HG03575 (cell line): ENCODE data around the gene SH2D7.

Experiments used
- ATAC-seq: cut with Tn5 transposase; IDR thresholded peaks from one replicate; pipeline ENCODE4 v1.9.1; 2021; ENCODE audit not compliant: unreplicated experiment, insufficient number of reproducible peaks, low FRiP score; ENCODE audit errors: extremely low read depth

Gene SH2D7

DNA sequence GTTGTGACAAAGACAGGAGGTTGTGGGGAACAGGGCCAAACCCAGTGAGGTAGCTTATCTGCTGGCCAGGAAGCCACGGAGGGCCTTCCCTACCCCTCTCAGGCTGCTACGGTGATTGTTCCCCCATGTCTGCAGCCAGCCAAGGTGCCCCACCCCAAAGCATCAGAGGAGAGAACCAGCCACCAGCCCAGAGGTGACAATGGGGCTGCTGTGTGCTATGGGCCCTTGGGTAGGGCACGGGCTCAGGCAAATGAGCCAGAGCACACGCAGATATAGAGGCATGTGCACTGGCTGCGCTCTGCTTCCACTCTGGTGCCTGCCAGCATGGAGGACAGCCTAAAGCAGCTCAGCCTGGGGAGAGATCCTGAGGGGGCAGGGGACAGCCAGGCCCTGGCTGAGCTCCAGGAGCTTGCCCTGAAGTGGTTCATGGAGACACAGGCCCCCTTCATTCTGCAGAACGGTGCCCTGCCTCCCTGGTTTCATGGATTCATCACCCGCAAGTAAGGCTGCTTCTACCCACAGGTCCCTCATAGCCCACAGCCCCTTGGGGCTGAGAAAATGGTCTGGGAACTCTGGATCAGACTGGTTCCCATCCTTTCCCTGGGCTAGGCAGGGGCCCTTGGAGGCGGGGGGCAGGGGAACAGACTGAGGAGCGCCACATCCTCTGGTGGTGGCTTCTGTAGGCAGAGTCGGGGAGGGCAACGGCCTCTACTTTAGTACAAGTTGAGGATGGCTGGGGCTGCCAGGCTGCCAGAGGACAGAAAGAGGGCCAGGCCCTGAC is at the start of gene SH2D7:
Gene SH2D7 (plus strand): TSS at position 301 of the 781 bp plus-strand sequence. CDS start 24 bp downstream, at position 325.
- no peak for ATAC-seq

DNA sequence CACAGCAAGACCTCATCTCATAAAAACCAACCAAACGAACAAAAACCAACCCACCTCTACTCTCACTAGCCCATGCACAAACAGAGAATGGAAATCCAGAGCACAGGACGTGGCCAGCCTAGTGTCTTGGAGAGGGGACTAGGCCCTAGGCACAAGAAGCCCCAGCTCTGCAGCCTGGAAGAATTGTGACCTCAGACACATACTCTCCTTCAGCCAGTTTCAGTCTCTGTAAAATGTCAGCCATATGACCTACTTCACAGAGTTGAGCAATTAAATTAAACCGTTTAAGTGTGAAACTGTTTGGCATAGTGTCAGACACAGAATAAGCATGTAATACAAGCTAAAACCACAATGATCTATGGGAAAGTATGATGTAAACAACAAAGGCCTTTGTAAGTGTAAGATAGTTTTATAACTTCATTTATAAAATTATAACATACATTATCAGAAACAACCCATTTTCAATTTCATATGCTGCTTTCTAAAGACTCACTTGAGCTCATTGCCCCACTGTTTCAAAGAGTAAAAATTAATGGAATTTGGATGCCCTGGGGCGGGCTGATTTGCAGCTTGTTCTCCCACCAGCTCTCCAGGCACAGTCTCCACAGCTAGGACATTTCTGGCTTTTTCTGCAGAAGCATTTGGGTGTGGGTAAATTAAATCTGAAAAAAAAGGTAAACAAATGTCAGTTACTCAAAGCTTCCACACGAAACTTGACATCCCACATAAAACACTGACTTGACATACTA is 47.8 kb upstream of the SH2D7 start:
- ATAC-seq: no peak

DNA sequence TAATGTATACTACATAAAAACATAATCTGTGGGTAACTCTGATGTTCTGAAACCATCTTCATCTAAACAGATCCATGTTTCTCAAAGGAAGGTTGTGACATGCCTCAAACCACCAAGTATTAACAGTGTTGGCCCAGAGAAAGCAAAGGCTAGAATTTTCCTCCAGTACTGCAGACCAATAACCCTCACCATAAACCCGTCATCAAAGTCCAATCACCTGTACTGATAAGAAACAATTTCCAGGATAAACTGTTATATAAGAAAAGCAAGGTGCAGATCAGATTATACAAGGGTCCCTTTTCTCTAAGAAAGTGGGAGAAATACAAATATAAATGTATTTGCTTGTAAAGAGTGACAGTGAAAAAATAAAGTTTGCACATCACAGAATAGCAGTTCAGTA is 47.2 kb upstream of the SH2D7 start:
- no peak for ATAC-seq

DNA sequence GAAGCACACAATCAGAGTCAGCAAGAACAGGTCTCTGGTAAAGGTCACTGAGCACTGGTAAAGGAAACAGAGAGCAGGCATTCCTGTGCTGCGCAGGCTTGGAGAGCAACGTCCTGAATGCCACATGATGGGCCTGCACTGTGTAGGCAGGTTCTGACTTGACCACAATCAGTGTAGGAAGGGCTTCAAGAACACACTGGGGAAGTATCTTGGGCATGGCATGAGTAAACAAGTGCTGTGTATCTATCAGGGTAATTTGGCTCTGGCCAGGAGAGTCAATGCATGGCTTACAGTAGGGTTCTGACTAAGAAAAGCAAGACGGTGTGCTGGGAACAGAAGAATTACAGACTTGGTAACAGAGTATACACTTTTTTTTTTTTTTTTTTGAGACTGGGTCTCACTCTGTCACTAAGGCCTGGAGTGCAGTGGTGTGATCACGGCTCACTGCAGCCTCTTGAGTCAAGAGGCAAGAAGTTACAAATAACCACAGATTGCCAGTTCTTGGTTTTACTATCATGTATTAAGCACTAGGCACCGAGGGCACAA is 45.5 kb upstream of the SH2D7 start:
- ATAC-seq: no peak

DNA sequence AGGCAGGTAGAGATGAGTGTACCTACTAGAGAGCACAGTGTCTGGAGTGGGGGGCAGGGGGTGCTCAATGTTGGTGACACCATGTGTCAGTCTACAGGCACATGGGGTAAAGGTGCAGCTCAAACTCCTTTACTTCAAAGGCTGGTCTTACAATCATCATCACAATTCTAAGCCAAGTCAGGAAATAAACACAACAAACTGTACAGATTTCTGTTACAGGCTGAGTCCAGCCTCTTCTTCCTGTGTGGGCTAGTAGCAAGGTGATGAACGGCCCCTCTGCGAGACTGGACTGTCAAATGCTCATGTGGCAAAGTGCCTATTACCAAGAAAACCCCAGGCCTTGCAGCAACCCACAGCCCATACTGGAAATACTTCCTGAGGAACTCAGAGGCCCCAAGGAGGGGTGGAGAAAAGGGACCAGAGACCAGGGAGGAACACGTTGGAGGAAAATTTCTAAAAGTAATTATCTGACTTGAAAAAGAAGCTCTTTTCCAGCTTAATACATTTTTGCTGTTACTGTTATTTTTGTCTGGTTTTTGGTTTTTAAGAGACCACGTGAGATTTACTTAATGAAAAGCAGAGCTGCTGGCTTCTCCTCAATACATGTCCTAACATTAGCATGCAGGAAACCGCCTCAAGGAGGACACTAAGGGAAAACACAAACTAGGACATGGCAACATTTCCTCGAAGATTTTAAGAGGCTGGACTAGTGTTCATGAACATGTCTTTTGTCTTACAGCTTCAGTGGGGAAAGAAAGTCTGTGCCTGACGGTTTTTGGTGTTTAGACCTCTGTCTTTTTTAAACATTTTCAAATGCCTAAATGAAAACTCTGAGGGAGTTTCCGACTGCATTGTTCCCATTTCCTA is 44.4 kb upstream of the SH2D7 start:
- ATAC-seq: no peak

DNA sequence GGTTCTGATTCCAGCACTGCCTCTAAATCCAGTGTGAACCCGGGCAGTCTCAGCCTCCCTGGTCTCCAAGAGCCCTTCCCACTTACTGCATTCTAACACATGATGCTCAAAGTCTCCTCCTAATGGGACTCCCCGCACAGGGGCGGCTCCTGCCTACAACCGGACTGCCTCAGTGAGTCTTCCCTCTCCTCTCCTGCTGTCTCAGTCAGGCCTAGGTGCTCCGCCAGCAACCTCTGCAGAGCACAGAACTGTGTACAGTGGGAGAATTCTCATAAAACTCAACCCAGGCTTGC is 43.8 kb upstream of the SH2D7 start:
- no peak for ATAC-seq

DNA sequence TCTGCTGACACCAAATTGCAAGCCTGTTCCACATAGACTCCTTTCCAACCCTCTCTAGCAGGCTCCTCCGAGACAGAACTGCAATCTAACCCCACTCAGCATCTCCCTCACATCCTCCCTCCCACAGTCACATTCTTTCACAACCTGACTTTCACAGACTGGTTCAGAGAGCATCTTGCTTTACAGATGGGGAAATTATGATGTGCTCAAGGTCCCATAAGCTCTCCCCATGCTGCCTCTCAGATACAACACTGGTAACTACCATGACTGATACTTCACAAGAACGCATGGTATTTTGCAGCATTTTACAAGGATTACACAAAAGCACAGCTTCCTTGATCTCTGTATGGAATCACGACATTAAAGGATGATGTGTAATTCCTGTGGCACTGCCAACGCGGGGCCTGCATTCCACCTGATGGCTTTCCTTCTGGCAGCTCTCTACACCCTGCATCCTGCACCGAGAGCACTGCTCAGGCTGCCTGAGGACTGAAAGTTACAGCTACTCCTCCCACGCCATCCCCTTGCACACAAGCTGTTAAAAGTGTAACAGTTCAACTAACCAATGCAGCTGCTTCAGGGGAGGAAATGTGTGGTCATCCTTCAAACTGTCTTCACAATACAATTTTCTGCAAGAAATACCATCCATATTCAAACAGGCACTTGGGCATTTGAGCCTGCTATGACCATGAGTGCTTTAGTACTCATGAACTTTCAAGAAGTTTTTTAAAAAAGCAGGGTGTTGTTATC is 42.5 kb upstream of the SH2D7 start:
- ATAC-seq: no peak

DNA sequence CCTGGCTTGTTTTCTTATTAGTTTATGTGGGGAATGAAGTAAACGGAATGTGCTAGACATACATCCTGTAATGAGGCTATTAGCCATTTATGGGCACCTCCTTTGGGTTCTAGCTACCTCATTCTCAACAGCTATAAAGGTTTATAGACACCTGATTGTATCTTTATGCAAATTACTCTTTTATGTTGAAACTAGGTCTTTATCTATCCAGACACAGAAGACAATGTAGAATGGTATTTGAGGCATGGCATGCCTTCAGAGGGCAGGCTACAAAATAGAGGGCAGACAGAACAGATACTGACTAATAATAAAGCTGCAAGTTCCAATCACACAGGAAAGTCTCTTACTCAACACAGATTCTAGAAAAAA is 41.9 kb upstream of the SH2D7 start:
- ATAC-seq: no peak

DNA sequence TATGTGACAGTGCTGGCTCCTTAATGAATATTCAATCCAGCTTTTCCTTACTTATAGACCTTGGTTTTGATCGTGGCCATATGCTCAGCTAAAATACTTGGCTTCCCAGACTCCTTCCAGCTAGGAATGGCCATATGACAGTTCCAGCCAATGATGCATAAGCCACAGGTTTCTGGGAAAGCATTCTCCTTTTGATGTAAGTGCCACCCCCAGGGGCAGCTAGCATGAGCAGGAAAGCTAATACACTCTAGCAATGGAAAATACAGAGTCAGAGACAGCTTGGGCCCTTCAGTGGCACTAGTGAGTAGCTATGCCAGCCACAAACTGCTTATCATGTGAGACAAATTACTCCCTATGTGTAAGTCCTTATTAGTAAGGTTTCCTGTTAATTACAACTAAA is 41.5 kb upstream of the SH2D7 start:
- no peak for ATAC-seq

DNA sequence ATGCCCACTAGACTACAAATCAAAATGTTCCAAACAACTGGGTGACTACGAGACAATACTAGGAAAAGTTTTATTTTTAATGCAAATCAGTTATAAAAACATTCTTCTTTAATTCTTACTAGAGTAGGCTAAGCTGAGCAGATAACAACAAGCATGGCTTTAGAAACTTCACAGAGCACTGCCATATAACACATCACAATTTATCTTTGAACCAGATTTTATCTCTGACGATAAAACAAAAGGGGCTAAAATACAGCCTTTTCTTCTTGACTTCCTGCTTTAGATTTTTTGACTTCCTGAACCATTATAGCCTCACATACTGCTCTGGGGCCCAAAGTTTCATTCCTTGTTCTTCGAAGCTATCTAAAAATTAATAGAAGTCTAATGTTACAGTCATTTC is 40.8 kb upstream of the SH2D7 start:
- no peak for ATAC-seq

DNA sequence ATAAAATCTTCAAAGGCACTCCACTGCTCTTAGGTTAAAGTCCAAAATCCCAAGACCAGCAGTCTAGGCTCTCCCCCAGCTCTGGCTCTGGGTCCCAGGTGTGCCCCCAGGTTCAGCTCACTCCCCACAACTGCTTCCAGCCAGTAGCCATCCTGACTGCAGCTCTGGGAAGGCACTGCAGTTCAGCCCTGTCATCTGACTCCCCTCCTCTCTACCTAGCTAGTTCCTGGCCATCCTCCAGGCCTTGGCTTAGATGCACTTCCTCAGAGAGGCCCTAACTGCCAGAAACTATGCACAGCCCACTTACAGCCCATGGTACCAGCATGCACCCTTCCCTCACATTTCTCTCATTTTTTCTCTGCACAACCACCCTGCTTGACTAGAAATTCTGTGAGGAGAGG is 40.4 kb upstream of the SH2D7 start:
- ATAC-seq: no peak

DNA sequence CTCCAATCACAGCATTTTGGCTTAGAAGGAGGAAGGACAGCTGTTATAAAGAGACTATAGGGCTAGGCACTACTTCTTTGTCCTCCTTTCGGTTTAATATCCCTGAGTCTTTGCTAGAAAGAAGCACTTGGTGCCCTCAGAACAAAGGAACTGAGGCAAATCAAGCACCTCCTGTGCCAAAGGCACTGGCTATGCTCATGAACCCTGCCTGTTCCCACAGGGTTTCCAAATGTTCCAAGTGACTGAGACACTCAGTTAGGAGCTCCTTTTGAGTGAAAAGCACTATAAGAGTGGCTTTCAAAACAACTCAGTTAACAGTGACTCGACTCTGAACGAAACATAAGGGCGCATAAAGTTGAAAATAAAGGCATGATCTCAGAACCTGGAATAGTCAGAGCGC is 39.8 kb upstream of the SH2D7 start:
- no peak for ATAC-seq

DNA sequence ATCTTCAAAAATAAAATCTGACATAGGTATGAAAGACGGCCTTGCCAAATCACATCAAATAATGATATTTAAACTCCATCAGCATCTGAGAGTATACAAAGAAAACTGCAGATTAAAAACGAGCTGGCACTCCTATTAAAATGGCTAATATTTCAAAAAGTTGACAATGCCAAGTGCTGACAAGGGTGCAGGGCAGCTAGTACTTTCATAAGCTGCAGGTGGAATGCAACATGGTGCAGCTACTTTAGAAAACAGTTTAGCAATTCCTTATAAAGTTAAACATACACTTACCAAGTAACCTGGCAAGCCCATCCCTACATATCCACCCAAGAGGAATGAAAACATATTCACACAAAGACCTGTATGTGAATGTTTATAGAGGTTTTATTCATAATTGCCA is 37.8 kb upstream of the SH2D7 start:
- ATAC-seq: no peak

DNA sequence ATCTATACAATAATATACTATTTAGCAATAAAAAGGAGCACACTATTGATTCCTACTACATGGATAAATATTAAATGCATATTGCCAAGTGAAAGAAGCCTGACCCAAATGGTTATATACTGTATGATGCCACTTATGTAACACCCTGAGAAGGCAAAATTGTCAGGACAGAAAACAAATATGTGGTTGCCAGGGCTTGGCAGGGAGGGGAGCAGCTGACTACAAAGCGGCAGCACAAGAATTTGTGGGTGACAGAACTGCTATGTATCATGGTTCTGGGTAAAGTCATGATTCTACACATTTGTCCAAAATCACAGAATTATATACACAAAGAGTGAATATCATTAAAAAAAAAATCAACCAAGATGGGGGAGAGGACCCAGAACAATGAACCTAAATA is 37.4 kb upstream of the SH2D7 start:
- ATAC-seq: no peak

DNA sequence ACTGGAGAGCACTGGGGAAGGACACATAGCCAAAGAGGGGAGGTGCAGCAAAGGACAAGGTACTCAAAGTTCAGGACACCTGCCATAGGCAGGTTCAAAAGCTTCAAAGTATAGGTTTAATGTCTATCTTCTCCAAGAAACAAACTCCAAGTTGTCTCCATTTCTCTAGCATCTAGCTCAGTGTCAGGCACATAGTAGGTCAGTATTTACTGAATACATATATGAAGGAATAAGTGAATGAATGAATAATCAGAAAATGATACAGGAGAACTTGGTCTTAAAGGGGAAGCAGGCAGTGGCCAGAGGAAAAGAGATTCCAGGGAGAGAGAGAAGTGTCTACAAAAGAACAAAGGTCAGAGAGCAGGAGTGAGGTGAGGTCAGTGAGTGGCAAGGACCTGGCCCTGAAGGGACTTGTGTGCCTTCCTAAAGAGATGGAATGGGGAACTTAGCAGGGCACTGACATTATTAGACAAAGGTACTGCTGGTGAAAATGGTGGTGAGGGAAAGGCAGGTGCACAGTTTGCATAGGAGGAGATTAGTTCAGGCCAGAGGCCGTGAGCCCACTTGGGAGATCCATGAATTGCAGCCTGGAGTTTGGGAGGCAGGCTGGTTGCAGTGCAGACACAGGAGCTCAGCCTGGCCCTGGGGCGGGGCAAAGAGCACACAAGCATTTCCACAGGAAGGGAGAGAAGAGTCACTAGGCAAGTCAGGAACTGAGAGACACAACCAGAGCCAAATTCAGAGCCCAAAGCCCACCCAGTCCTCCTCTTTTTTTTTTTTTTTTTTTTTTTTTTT is 36.2 kb upstream of the SH2D7 start:
- ATAC-seq: no peak

DNA sequence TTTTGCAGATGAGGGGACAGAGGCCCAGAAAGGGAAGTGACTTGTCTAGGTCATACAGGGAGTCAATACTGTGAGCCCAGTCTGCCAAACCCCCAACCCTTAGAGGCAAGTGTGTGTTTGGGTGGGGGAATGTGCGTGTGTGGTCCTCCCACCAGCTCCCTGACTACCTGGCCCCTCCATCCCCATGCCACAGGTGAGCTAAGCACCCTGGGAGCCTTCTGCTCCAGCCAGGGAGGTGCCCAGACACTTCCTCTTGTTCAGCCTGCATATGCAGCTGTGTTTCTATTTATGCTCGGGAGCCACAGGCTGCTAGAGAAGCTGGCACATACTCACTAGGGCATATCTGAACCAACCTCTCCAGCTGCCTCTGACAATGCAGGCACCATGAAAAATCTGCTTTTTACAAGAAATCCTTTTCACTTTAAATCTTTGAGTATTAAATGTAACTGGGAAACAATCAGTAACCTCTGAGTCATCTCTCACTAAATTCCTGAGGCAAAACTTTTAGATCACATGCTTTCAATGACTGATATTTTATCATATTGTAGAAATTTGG is 35.6 kb upstream of the SH2D7 start:
- no peak for ATAC-seq

DNA sequence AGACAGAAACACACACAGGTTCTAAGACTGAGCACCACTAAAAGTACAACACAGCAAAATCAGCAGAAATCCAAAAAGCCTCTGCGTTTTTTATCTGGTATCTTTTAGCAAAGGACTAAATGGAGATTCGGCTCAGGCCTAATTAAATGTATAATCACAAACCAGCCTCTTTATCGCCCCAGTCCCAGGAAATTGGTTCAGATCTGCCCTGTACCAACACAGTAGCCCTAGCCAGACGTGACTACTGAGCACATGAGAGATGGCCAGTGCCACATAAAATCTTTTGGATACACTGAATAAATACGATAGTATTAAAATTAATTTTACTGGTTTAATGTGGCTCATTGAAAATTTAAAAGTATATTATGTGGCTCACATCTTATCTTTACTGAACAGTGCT is 34.6 kb upstream of the SH2D7 start:
- ATAC-seq: no peak

DNA sequence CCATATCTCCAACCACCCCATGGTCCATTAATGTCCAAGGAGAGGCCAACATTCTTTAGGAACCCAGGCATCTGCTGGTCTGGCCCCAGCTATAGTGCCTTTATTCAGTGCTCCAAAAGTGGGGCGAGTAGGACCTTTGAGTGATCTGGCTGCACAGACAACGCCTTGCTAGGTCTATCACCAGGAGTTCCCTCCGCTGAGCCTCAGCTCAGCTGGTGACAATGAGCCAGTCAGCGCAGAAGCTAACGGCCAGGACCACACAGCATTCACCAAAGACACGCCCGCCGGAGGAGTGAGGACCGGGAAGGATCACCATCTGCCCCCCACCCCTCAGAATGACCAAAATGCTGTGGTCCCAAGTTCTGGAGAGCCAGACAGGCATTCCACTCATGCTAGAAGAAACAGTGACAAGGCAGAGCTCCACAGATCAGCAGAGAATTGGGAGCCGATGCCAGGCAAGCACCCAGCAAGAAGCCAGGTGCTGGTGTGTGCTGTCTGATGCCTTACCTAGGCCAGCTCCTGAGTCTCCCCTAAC is 33.9 kb upstream of the SH2D7 start:
- ATAC-seq: no peak
